ENCODE results near the gene SLC2A13.

SLC2A13 gene

GRCh38 chr12:40028296-40028695, 77.6 kb downstream of the SLC2A13 start:
- H3K27me3 ChIP-seq (ENCODE audit: insufficient read depth, low read depth, severe bottlenecking) = no peaks in the 10 kb centered on the region
- no peak for TF ChIP-seq CTCF (IDR thresholded peaks at IDR 0.05; ENCODE audit: low read depth, low read length)
- no peak for DNase-seq
- no peak overlapping the region for H3K27ac ChIP-seq
- no peak overlapping the region for H3K4me3 ChIP-seq (ENCODE audit: low read depth, low read length)
- no peaks in the 10 kb centered on the region for H3K36me3 ChIP-seq
- no peaks in the 10 kb centered on the region for H3K9me3 ChIP-seq (ENCODE audit: severe bottlenecking)

- DNase-seq = no peak
- no peak overlapping the region for H3K27ac ChIP-seq
- H3K9me3 ChIP-seq (ENCODE audit: severe bottlenecking) = no peaks in the 10 kb centered on the region
- no peak for TF ChIP-seq CTCF (IDR thresholded peaks at IDR 0.05; ENCODE audit: low read depth, low read length)
- no peaks in the 10 kb centered on the region for H3K36me3 ChIP-seq
- no peaks in the 10 kb centered on the region for H3K27me3 ChIP-seq (ENCODE audit: insufficient read depth, low read depth, severe bottlenecking)
- no peak overlapping the region for H3K4me3 ChIP-seq (ENCODE audit: low read depth, low read length)
Measured at GRCh38 chr12:40022850-40023249, 83.0 kb downstream of the SLC2A13 start.

- H3K9me3 ChIP-seq (ENCODE audit: severe bottlenecking) = no peaks in the 10 kb centered on the region
- no peak overlapping the region for H3K27ac ChIP-seq
- no peak for TF ChIP-seq CTCF (IDR thresholded peaks at IDR 0.05; ENCODE audit: low read depth, low read length)
- no peak overlapping the region for H3K4me3 ChIP-seq (ENCODE audit: low read depth, low read length)
- H3K27me3 ChIP-seq (ENCODE audit: insufficient read depth, low read depth, severe bottlenecking) = no peaks in the 10 kb centered on the region
- DNase-seq = no peak
- no peaks in the 10 kb centered on the region for H3K36me3 ChIP-seq
Measured at GRCh38 chr12:40020261-40020691, 85.6 kb downstream of the SLC2A13 start.

GRCh38 chr12:40017488-40017887, 88.4 kb downstream of the SLC2A13 start:
- Histone ChIP-seq H3K27ac (no peak overlapping the region), H3K36me3 (no peaks in the 10 kb centered on the region), H3K4me3 (ENCODE audit: low read depth, low read length) (no peak overlapping the region), H3K27me3 (ENCODE audit: insufficient read depth, low read depth, severe bottlenecking) (no peaks in the 10 kb centered on the region), H3K9me3 (ENCODE audit: severe bottlenecking) (no peaks in the 10 kb centered on the region)
- DNase-seq = no peak
- no peak for TF ChIP-seq CTCF (IDR thresholded peaks at IDR 0.05; ENCODE audit: low read depth, low read length)

- DNase-seq = no peak
- Histone ChIP-seq H3K27me3 (ENCODE audit: insufficient read depth, low read depth, severe bottlenecking) (no peaks in the 10 kb centered on the region), H3K4me3 (ENCODE audit: low read depth, low read length) (no peak overlapping the region), H3K36me3 (no peaks in the 10 kb centered on the region), H3K27ac (no peak overlapping the region), H3K9me3 (ENCODE audit: severe bottlenecking) (no peaks in the 10 kb centered on the region)
- TF ChIP-seq CTCF (IDR thresholded peaks at IDR 0.05; ENCODE audit: low read depth, low read length) = no peak
Measured at GRCh38 chr12:40016980-40017379, 88.9 kb downstream of the SLC2A13 start.

GRCh38 chr12:40015881-40016280, 90.0 kb downstream of the SLC2A13 start:
- H3K36me3 ChIP-seq = no peaks in the 10 kb centered on the region
- no peak overlapping the region for H3K27ac ChIP-seq
- no peaks in the 10 kb centered on the region for H3K27me3 ChIP-seq (ENCODE audit: insufficient read depth, low read depth, severe bottlenecking)
- no peak for TF ChIP-seq CTCF (IDR thresholded peaks at IDR 0.05; ENCODE audit: low read depth, low read length)
- H3K9me3 ChIP-seq (ENCODE audit: severe bottlenecking) = no peaks in the 10 kb centered on the region
- DNase-seq = no peak
- no peak overlapping the region for H3K4me3 ChIP-seq (ENCODE audit: low read depth, low read length)
